GM10248 (cell line): Measurements from ENCODE around the gene NDUFAB1.
"Not testable (repeated sequence)": the region's sequence is repeated elsewhere in the genome, so short reads cannot be mapped to it uniquely, and the experiment has no call there.

Source experiments
- CTCF ChIA-PET: fragments of 300-600 bp; sonication (Branson Sonifier 250); formaldehyde crosslinking; extraction: SDS; loops from one replicate; lab custom pipeline; 2021; ENCODE audit warnings: antibody characterized with exemption; lab: Yijun Ruan, JAX
- POLR2A ChIA-PET: fragments of 350-650 bp; sonication (Branson Sonifier 250); formaldehyde crosslinking; extraction: SDS; loops from one replicate; lab custom pipeline; 2020; ENCODE audit warnings: antibody characterized with exemption; lab: Yijun Ruan, JAX
- DNase-seq: peaks from one replicate; pipeline ENCODE4 v3.0.0; 2012; ENCODE audit errors: extremely low spot score
- CTCF ChIP-seq: IDR thresholded peaks from 2 replicates; pipeline ENCODE4 v1.5.1; 2012; ENCODE audit warnings: mild to moderate bottlenecking, low read depth; ENCODE audit errors: extremely low read depth, missing control alignments, control extremely low read depth

Gene NDUFAB1

GRCh38 chr16:23595951-23596720 lies at the start of gene NDUFAB1:
Gene NDUFAB1, minus strand, starts transcription at chr16:23596316. Its CDS starts 26 bp downstream, at chr16:23596290.
- TF ChIP-seq CTCF: peak; percentile 98
- ChIA-PET POLR2A (no interaction called here), CTCF (interaction anchor here (0.8 to 3.6 kb wide), 27 partner anchors 8 to 443 kb away, joined by 3 to 24 read pairs (median 4); partner anchors contain the start of genes EARS2, PLK1 and UBFD1)
- DNase-seq: peak; percentile 95

- no peak for TF ChIP-seq CTCF
- CTCF ChIA-PET: interaction anchor here (1.2 to 1.8 kb wide), 4 partner anchors 9 to 85 kb away, joined by 3 to 7 read pairs (median 4); partner anchors contain the start of genes EARS2 and UBFD1
- POLR2A ChIA-PET: no interaction called here
- DNase-seq: no peak
Observed at GRCh38 chr16:23642246-23642774, 46.2 kb upstream of the NDUFAB1 start.

- no peak for TF ChIP-seq CTCF
- peak; percentile 99 for DNase-seq
- CTCF ChIA-PET: interaction anchor here (1.2 to 1.8 kb wide), 6 partner anchors 8 to 84 kb away, joined by 3 to 7 read pairs (median 4); partner anchors contain the start of genes EARS2 and UBFD1
- POLR2A ChIA-PET: interaction anchor here (0.6 kb wide), 1 partner anchor 72 kb away, joined by 3 read pairs; no protein-coding TSS in a partner anchor
Observed at GRCh38 chr16:23640931-23641765, 45.0 kb upstream of the NDUFAB1 start, which contains the start of the genes DCTN5 and PALB2. Gene DCTN5, plus strand, starts transcription at chr16:23641466. Its CDS starts 77 bp downstream, at chr16:23641543. Gene PALB2, minus strand, starts transcription at chr16:23641310. Its CDS starts 153 bp downstream, at chr16:23641157.

- CTCF ChIA-PET: interaction anchor here (0.8 to 1.3 kb wide), 3 partner anchors 10 to 21 kb away, joined by 3 read pairs; no protein-coding TSS in a partner anchor
- POLR2A ChIA-PET: no interaction called here
- no peak for DNase-seq
Observed at GRCh38 chr16:23640615-23640930, 44.5 kb upstream of the NDUFAB1 start.

GRCh38 chr16:23635958-23636357 lies 39.8 kb upstream of the NDUFAB1 start:
- ChIA-PET CTCF (no interaction called here), POLR2A (no interaction called here)
- no peak for DNase-seq
- TF ChIP-seq CTCF: no peak

More at GRCh38 chr16:23640615-23640930, 44.5 kb upstream of the NDUFAB1 start:
- TF ChIP-seq CTCF: no peak

- ChIA-PET POLR2A (no interaction called here), CTCF (interaction anchor here (0.9 kb wide), 1 partner anchor 77 kb away, joined by 3 read pairs; the partner anchor contains the start of gene UBFD1)
- DNase-seq: no peak
- TF ChIP-seq CTCF: no peak
Observed at GRCh38 chr16:23634461-23635036, 38.4 kb upstream of the NDUFAB1 start.

GRCh38 chr16:23631874-23632273 lies 35.8 kb upstream of the NDUFAB1 start:
- CTCF ChIA-PET: interaction anchor here (2.3 kb wide), 1 partner anchor 10 kb away, joined by 7 read pairs; the partner anchor contains the start of gene DCTN5
- DNase-seq, POLR2A ChIA-PET: not testable (repeated sequence)
